ENCODE data around the gene CLSTN2.

GRCh38 chr3:140093742-140094141, 158.8 kb downstream of the CLSTN2 start:
- TF ChIP-seq EZH2phosphoT487 (IDR thresholded peaks at IDR 0.05; ENCODE audit: borderline replicate concordance, low read length): no peak
- TF ChIP-seq, protein P1, sequence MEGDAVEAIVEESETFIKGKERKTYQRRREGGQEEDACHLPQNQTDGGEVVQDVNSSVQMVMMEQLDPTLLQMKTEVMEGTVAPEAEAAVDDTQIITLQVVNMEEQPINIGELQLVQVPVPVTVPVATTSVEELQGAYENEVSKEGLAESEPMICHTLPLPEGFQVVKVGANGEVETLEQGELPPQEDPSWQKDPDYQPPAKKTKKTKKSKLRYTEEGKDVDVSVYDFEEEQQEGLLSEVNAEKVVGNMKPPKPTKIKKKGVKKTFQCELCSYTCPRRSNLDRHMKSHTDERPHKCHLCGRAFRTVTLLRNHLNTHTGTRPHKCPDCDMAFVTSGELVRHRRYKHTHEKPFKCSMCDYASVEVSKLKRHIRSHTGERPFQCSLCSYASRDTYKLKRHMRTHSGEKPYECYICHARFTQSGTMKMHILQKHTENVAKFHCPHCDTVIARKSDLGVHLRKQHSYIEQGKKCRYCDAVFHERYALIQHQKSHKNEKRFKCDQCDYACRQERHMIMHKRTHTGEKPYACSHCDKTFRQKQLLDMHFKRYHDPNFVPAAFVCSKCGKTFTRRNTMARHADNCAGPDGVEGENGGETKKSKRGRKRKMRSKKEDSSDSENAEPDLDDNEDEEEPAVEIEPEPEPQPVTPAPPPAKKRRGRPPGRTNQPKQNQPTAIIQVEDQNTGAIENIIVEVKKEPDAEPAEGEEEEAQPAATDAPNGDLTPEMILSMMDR (IDR thresholded peaks at IDR 0.05; ENCODE audit: low read depth, low read length, poor library complexity, severe bottlenecking): no peak

All from DOHH2 (cell line).